Kidney epithelial cell (primary cell): ENCODE measurements around the gene NALCN. TPM values are rescaled to one million over a fixed set of nuclear protein-coding genes. Genes with fewer than 3 reads are reported as not detected.
A peak's percentile ranks its signal among the peaks of the same experiment; 100 is the strongest.

Experiments used
- DNase-seq: peaks from one replicate; pipeline ENCODE4 v3.0.0-alpha.2; 2010; ENCODE audit warnings: low read depth
- H3K27me3 ChIP-seq: 2 replicates; pipeline ENCODE4 v1.6.0; 2011; ENCODE audit warnings: low read length; ENCODE audit not compliant: control insufficient read depth, insufficient read depth
- H3K36me3 ChIP-seq: 2 replicates; pipeline ENCODE4 v1.5.1; 2011; ENCODE audit warnings: low read length; ENCODE audit not compliant: control insufficient read depth, insufficient read depth
- H3K4me3 ChIP-seq: 2 replicates; pipeline ENCODE4 v1.5.1; 2011; ENCODE audit warnings: low read depth, mild to moderate bottlenecking, control low read depth, low read length
- total RNA-seq: library from RNA; depleted of rRNA; stranded (reverse); fragments of >200 nt; gene quantifications from 2 replicates; pipeline ENCODE4 v1.2.3, GENCODE V29; 2015
- TF ChIP-seq, protein P1 (sequence below): IDR thresholded peaks from 2 replicates; pipeline ENCODE4 v1.5.1; 2011; ENCODE audit warnings: mild to moderate bottlenecking, moderate library complexity, low read length, control low read depth, inconsistent platforms; ENCODE audit not compliant: insufficient read depth, poor library complexity, severe bottlenecking

Gene NALCN
- total RNA-seq, 1 donor from 2014 or later: 1.8 TPM

GRCh38 chr13:101121608-101122007, 294.7 kb downstream of the NALCN start:
- no peaks in the 10 kb centered on the region for H3K27me3 ChIP-seq
- no peak overlapping the region for H3K4me3 ChIP-seq
- H3K36me3 ChIP-seq: no peaks in the 10 kb centered on the region
- TF ChIP-seq, protein P1, sequence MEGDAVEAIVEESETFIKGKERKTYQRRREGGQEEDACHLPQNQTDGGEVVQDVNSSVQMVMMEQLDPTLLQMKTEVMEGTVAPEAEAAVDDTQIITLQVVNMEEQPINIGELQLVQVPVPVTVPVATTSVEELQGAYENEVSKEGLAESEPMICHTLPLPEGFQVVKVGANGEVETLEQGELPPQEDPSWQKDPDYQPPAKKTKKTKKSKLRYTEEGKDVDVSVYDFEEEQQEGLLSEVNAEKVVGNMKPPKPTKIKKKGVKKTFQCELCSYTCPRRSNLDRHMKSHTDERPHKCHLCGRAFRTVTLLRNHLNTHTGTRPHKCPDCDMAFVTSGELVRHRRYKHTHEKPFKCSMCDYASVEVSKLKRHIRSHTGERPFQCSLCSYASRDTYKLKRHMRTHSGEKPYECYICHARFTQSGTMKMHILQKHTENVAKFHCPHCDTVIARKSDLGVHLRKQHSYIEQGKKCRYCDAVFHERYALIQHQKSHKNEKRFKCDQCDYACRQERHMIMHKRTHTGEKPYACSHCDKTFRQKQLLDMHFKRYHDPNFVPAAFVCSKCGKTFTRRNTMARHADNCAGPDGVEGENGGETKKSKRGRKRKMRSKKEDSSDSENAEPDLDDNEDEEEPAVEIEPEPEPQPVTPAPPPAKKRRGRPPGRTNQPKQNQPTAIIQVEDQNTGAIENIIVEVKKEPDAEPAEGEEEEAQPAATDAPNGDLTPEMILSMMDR: no peak
- no peak for DNase-seq

DNA sequence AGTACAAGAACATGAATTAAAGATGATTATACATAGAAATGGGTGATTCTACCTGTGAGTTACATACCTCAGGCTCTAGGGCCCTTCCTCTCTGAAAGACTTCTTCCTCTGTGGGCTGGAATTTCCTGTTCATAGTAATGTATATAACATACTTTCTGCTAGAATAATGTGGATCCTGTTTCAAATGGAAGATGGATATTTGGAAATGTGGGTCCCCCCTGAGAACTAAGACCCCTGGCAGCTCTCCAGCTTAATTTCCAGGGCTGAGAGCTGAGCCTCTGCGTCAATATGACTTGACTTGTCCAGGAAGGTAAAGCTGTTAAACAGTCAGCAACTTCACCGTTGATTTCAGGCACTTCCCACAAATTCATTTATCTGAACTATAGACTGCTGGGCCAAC, 296.3 kb downstream of the NALCN start:
- Histone ChIP-seq H3K27me3 (no peaks in the 10 kb centered on the region), H3K4me3 (no peak overlapping the region), H3K36me3 (no peaks in the 10 kb centered on the region)
- DNase-seq: no peak
- TF ChIP-seq, protein P1: no peak

- TF ChIP-seq, protein P1: no peak
- no peaks in the 10 kb centered on the region for H3K27me3 ChIP-seq
- no peak overlapping the region for H3K4me3 ChIP-seq
- no peak for DNase-seq
- no peaks in the 10 kb centered on the region for H3K36me3 ChIP-seq
Measured at GRCh38 chr13:101116826-101117225, 299.5 kb downstream of the NALCN start.

- no peak overlapping the region for H3K4me3 ChIP-seq
- TF ChIP-seq, protein P1: no peak
- H3K36me3 ChIP-seq: no peaks in the 10 kb centered on the region
- no peaks in the 10 kb centered on the region for H3K27me3 ChIP-seq
- DNase-seq: no peak
Measured at GRCh38 chr13:101116341-101116740, 300.0 kb downstream of the NALCN start.

DNA sequence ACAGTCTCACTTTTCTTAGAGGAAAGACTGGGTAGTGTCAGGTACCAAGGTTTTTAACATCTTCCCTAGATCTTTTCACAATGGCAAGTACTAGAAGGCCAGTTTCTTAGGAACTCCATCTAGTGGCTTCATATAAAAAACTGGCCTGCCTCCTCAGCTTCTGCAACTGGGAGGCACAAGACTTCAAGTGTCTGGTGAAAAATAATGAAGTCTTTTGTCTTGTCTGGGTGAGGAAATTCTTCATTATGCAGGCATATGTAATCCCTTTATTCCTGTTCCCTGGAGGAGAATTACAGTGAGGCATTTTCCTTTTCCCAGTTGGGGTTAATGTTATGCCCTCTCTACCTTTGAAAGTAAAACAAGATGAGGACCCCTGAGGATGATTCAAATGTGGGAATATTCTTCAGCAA, 300.5 kb downstream of the NALCN start:
- no peaks in the 10 kb centered on the region for H3K27me3 ChIP-seq
- TF ChIP-seq, protein P1: peak; percentile 15
- no peak overlapping the region for H3K4me3 ChIP-seq
- DNase-seq: no peak
- no peaks in the 10 kb centered on the region for H3K36me3 ChIP-seq

DNA sequence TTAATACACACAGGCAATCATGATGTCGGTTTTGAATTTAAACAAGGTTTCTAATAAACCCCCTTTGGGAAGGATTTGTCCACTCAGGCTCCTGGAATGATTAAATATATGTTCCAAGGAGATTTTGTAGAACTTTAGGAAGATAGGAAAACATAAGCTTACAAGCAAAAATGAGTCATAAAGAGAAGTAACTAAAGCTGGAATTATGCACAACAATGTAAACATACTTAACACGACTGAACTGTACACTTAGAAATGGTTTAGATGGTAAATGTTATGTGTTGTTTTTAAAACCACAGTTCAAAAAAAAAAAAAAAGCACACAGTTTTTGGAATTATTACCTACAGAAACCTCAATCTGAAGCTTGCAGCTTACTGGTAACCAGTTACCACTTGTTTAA, 304.4 kb downstream of the NALCN start:
- Histone ChIP-seq H3K4me3 (no peak overlapping the region), H3K36me3 (no peaks in the 10 kb centered on the region), H3K27me3 (no peaks in the 10 kb centered on the region)
- TF ChIP-seq, protein P1: no peak
- no peak for DNase-seq
